Suppressor macrophage treated with lipopolysaccharide for 4 hours (primary cell): ENCODE results near the gene DDC.
"Not testable (repeated sequence)": the region's sequence is repeated elsewhere in the genome, so short reads cannot be mapped to it uniquely, and the experiment has no call there.

ENCODE experiments used
- DNase-seq: peaks from one replicate; pipeline ENCODE4 v3.0.0-alpha.2; 2020

DDC gene

GRCh38 chr7:50554431-50555322 is 10.5 kb downstream of the DDC start:
- DNase-seq = no peak

GRCh38 chr7:50553973-50554372 is 11.2 kb downstream of the DDC start:
- DNase-seq = no peak

- no peak for DNase-seq
Measured at GRCh38 chr7:50552921-50553320, 12.3 kb downstream of the DDC start.

GRCh38 chr7:50552139-50552538 is 13.1 kb downstream of the DDC start:
- no peak for DNase-seq

- DNase-seq = not testable (repeated sequence)
Measured at GRCh38 chr7:50545613-50546012, 19.6 kb downstream of the DDC start.

GRCh38 chr7:50544992-50545391 is 20.2 kb downstream of the DDC start:
- DNase-seq = no peak

- no peak for DNase-seq
Measured at GRCh38 chr7:50543776-50544442, 21.3 kb downstream of the DDC start.

GRCh38 chr7:50542132-50542531 is 23.1 kb downstream of the DDC start:
- no peak for DNase-seq

- DNase-seq = no peak
Measured at GRCh38 chr7:50540785-50541579, 24.2 kb downstream of the DDC start.

- no peak for DNase-seq
Measured at GRCh38 chr7:50539725-50540124, 25.5 kb downstream of the DDC start.

- no peak for DNase-seq
Measured at GRCh38 chr7:50538478-50538877, 26.7 kb downstream of the DDC start.

- DNase-seq = no peak
Measured at GRCh38 chr7:50537417-50537816, 27.8 kb downstream of the DDC start.

GRCh38 chr7:50535291-50535711 is 29.9 kb downstream of the DDC start:
- not testable (repeated sequence) for DNase-seq

GRCh38 chr7:50534690-50535290 is 30.4 kb downstream of the DDC start:
- DNase-seq = peak; percentile 81

- no peak for DNase-seq
Measured at GRCh38 chr7:50533866-50534265, 31.3 kb downstream of the DDC start.

GRCh38 chr7:50531928-50532327 is 33.3 kb downstream of the DDC start:
- DNase-seq = no peak

GRCh38 chr7:50531401-50531911 is 33.7 kb downstream of the DDC start:
- no peak for DNase-seq

- DNase-seq = no peak
Measured at GRCh38 chr7:50530766-50531165, 34.4 kb downstream of the DDC start.

GRCh38 chr7:50529093-50529862 is 35.9 kb downstream of the DDC start:
- no peak for DNase-seq

GRCh38 chr7:50528266-50529092 is 36.7 kb downstream of the DDC start:
- no peak for DNase-seq

- DNase-seq = not testable (repeated sequence)
Measured at GRCh38 chr7:50519350-50519749, 45.9 kb downstream of the DDC start.
